IPS-18c (cell line): ENCODE measurements around the gene KPNA5.

ENCODE experiments used
- H3K4me3 ChIP-seq: 2 replicates; pipeline ENCODE4 v1.7.0; 2013; ENCODE audit warnings: low read depth, mild to moderate bottlenecking, low read length, moderate library complexity; ENCODE audit not compliant: insufficient read depth
- H3K9me3 ChIP-seq: one replicate; pipeline ENCODE4 v1.6.1; 2013; ENCODE audit warnings: mild to moderate bottlenecking, low read length, moderate library complexity; ENCODE audit not compliant: control insufficient read depth, insufficient read depth

The KPNA5 gene

GRCh38 chr6:116764629-116764960, 83.6 kb downstream of the KPNA5 start:
- peak overlapping the region; percentile 74 for H3K4me3 ChIP-seq

GRCh38 chr6:116764961-116765841, 84.2 kb downstream of the KPNA5 start, which contains the start of gene FAM162B:
Gene FAM162B, minus strand, starts transcription at chr6:116765719. Its CDS starts 143 bp downstream, at chr6:116765576.
- Histone ChIP-seq H3K9me3 (no peaks in the 10 kb centered on the region), H3K4me3 (peak within 1 kb of the TSS; percentile 74)

More at GRCh38 chr6:116764629-116764960, 83.6 kb downstream of the KPNA5 start:
- H3K9me3 ChIP-seq = no peaks in the 10 kb centered on the region

- Histone ChIP-seq H3K4me3 (no peak overlapping the region), H3K9me3 (no peaks in the 10 kb centered on the region)
Measured at GRCh38 chr6:116766506-116767176, 85.6 kb downstream of the KPNA5 start.

GRCh38 chr6:116767715-116768114, 86.7 kb downstream of the KPNA5 start:
- no peak overlapping the region for H3K4me3 ChIP-seq
- H3K9me3 ChIP-seq = no peaks in the 10 kb centered on the region

- Histone ChIP-seq H3K4me3 (no peak overlapping the region), H3K9me3 (peaks cover 2% of the 10 kb centered on the region)
Measured at GRCh38 chr6:116772450-116772849, 91.4 kb downstream of the KPNA5 start.

- no peak overlapping the region for H3K4me3 ChIP-seq
- peaks cover 2% of the 10 kb centered on the region for H3K9me3 ChIP-seq
Measured at GRCh38 chr6:116773886-116774285, 92.9 kb downstream of the KPNA5 start.

- H3K9me3 ChIP-seq = no peaks in the 10 kb centered on the region
- no peak overlapping the region for H3K4me3 ChIP-seq
Measured at GRCh38 chr6:116779573-116780164, 98.7 kb downstream of the KPNA5 start.

- H3K9me3 ChIP-seq = no peaks in the 10 kb centered on the region
- H3K4me3 ChIP-seq = no peak overlapping the region
Measured at GRCh38 chr6:116783852-116784251, 102.8 kb downstream of the KPNA5 start.
